ENCODE measurements around the gene TKT. TPM values are rescaled to one million over a fixed set of nuclear protein-coding genes. Genes with fewer than 3 reads are reported as not detected.
A peak's percentile ranks its signal among the peaks of the same experiment; 100 is the strongest.

TKT gene
- total and polyA plus RNA-seq, 2 of the 8 experiments (the other 6 are each of a cell fraction or from before 2014, with no cell fraction given): 418 to 986 TPM

DNA sequence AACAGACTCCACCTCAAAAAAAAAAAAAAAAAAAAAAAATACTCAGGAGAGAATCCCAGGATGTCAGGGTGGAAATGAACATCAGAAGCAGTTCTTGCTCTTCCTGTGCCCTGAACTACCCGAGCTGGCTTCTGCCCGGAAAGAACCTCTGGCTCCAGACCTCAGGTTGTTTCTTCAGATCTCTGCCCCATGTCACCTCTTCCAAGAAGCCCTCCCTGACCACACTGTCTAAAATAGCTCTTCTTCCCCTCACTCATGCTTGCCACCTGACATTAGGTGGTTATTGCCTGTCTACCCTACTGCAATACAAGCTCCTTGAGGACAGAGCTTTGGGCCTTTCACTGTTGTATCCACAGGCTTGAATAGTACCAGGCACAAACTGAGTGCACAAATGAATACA is 8.2 kb downstream of the TKT start:
- H4K91ac ChIP-seq (replicated peaks; ENCODE audit: insufficient read length, low read length): no peak overlapping the region
- POLR2A ChIA-PET (ENCODE audit: partially characterized antibody): interaction anchor here (0.6 to 20.5 kb wide), 4 partner anchors 11 to 24 kb away, joined by 3 to 449 read pairs (median 10); no protein-coding TSS in a partner anchor
- no peaks in the 10 kb centered on the region for H3K9me3 ChIP-seq (ENCODE audit: insufficient read depth in 2 of 2, low read depth in 1 of 2, low read length in 1 of 2)
- H3K4me2 ChIP-seq (ENCODE audit: insufficient read depth in 1 of 2, low read depth in 2 of 2, low read length in 2 of 2): no peak overlapping the region; a peak in 1 of 4 replicates
- no peak overlapping the region for H4K5ac ChIP-seq (ENCODE audit: insufficient read length, low read depth, low read length)
- no peak overlapping the region for H3K56ac ChIP-seq (replicated peaks; ENCODE audit: insufficient read length, low read depth, low read length)
- H4K20me1 ChIP-seq (replicated peaks in 1 of 2; ENCODE audit: control insufficient read depth in 1 of 2, insufficient read depth in 2 of 2, low read length in 2 of 2): peaks cover 43 to 57% of the 10 kb centered on the region in 2 experiments
- H3K4me3 ChIP-seq (ENCODE audit: extremely low read depth in 1 of 4, insufficient read depth in 2 of 4, low read depth in 3 of 4, low read length in 4 of 4): no peak overlapping the region
- H3K14ac ChIP-seq (ENCODE audit: insufficient read length): no peak overlapping the region
- H2BK20ac ChIP-seq (ENCODE audit: low read length): no peak overlapping the region
- DNase-seq (ENCODE audit: low read depth in 1 of 2, low spot score in 2 of 2): no peak
- no peak overlapping the region for H3K9ac ChIP-seq (replicated peaks in 1 of 4; ENCODE audit: extremely low read depth in 1 of 4, low read depth in 3 of 4, low read length in 3 of 4)
- no peak overlapping the region for H2BK15ac ChIP-seq (ENCODE audit: low read length)
- TF ChIP-seq TAF1 (IDR thresholded peaks at IDR 0.05; ENCODE audit: low read depth, low read length) (no peak), BRCA1 (IDR thresholded peaks at IDR 0.05; ENCODE audit: low read depth, low read length) (no peak), GTF2F1 (IDR thresholded peaks at IDR 0.05; ENCODE audit: borderline replicate concordance, low read depth, low read length) (no peak), JUND (IDR thresholded peaks at IDR 0.05; ENCODE audit: low read length) (no peak)
- 96% methylated on average over 2 of the region's 2 CpGs; no CpG with 5 or more reads in 1 of the 2 experiments for WGBS, 2 experiments (ENCODE audit: extremely low coverage in 1 of 2, insufficient coverage in 1 of 2, insufficient read length in 1 of 2, insufficient replicate concordance in 2 of 2, low coverage in 1 of 2, low lambda C conversion rate in 2 of 2, missing lambda C conversion rate in 1 of 2)
- no peak overlapping the region for H3K4ac ChIP-seq (replicated peaks; ENCODE audit: insufficient read length, low read depth, low read length)
- no peak for FAIRE-seq
- H3K79me1 ChIP-seq (ENCODE audit: low read depth, low read length): peaks cover 22% of the 10 kb centered on the region
- no peaks in the 10 kb centered on the region; a peak in 1 of 7 replicates for H3K27me3 ChIP-seq (replicated peaks in 1 of 4; ENCODE audit: control insufficient read depth in 3 of 4, extremely low read depth in 1 of 4, insufficient read depth in 3 of 4, low read length in 3 of 4)
- H2BK12ac ChIP-seq (ENCODE audit: low read depth, low read length): no peak overlapping the region
- peaks cover 62 to 100% of the 10 kb centered on the region in 2 experiments for H3K79me2 ChIP-seq (ENCODE audit: control insufficient read depth in 1 of 2, insufficient read depth in 2 of 2, low read length in 2 of 2)
- no peak overlapping the region for H3K27ac ChIP-seq (ENCODE audit: low read depth, low read length)
- H2AK5ac ChIP-seq (ENCODE audit: low read depth, low read length): 0 out of 2 replicates have a peak overlapping the region, but pooled peaks have one; percentile 54
- CTCF ChIA-PET (ENCODE audit: partially characterized antibody): interaction anchor here (0.6 to 10.6 kb wide), 6 partner anchors 9 to 134 kb away, joined by 3 to 64 read pairs (median 6); no protein-coding TSS in a partner anchor
- no peak overlapping the region for H2BK120ac ChIP-seq (replicated peaks; ENCODE audit: low read depth, low read length)
- peaks cover 0 to 11% (median 0%) of the 10 kb centered on the region in 4 experiments; a peak in 3 of 8 replicates for H3K36me3 ChIP-seq (ENCODE audit: control insufficient read depth in 2 of 4, insufficient read depth in 4 of 4, low read length in 3 of 4)
- H3K23me2 ChIP-seq (ENCODE audit: low read depth, low read length): 0 out of 2 replicates have a peak, but pooled peaks cover 4% of the 10 kb centered on the region
- H3K18ac ChIP-seq (ENCODE audit: extremely low read depth, low read length): no peak overlapping the region
- H3K4me1 ChIP-seq (replicated peaks in 1 of 4; ENCODE audit: control insufficient read depth in 3 of 4, insufficient read depth in 4 of 4, low read length in 3 of 4): peaks cover 23 to 45% (median 36%) of the 10 kb centered on the region in 4 experiments
- no peak overlapping the region for H2AFZ ChIP-seq (ENCODE audit: low read length)
- H2BK5ac ChIP-seq (ENCODE audit: low read depth, low read length): 0 out of 2 replicates have a peak overlapping the region, but pooled peaks have one; percentile 10
- H4K8ac ChIP-seq (ENCODE audit: extremely low read depth, insufficient read depth, low read length): no peak overlapping the region
- no peak overlapping the region for H3K23ac ChIP-seq (ENCODE audit: insufficient read length)

All from H1 (cell line).